Choroid plexus epithelial cell (primary cell): ENCODE measurements around the gene SERPINE2.

Experiments used
- DNase-seq: peaks from one replicate; pipeline ENCODE4 v3.0.0-alpha.2; 2010; ENCODE audit warnings: low read depth
- H3K4me3 ChIP-seq: 2 replicates; pipeline ENCODE4 v1.5.1; 2011; ENCODE audit warnings: low read depth, mild to moderate bottlenecking, control low read depth, low read length, moderate library complexity
- TF ChIP-seq, protein P1 (sequence below): conservative IDR thresholded peaks from 2 replicates; pipeline ENCODE4 v1.5.1; 2011; ENCODE audit warnings: low read depth, mild to moderate bottlenecking, control low read depth, inconsistent platforms, low read length, moderate library complexity

The SERPINE2 gene

DNA sequence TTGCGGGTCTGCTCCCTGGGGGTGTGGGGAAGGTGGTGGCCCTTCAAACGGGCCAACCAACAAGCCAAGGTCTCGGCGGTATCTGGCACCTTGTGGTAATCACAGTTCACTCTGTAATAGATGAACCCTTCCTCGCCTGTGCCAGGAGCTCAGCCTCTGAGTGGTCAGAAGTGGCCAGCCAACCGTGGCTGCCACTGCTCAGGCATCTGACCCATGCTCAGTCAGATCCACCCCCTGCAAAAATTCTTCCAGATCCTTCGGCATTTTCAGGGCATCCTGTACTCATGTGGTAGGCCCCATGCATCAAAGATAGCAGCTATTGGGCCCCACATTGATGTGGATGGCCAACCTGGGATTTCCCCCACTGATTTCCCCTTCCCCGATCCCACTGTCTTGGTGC is 39.6 kb upstream of the SERPINE2 start:
- TF ChIP-seq, protein P1, sequence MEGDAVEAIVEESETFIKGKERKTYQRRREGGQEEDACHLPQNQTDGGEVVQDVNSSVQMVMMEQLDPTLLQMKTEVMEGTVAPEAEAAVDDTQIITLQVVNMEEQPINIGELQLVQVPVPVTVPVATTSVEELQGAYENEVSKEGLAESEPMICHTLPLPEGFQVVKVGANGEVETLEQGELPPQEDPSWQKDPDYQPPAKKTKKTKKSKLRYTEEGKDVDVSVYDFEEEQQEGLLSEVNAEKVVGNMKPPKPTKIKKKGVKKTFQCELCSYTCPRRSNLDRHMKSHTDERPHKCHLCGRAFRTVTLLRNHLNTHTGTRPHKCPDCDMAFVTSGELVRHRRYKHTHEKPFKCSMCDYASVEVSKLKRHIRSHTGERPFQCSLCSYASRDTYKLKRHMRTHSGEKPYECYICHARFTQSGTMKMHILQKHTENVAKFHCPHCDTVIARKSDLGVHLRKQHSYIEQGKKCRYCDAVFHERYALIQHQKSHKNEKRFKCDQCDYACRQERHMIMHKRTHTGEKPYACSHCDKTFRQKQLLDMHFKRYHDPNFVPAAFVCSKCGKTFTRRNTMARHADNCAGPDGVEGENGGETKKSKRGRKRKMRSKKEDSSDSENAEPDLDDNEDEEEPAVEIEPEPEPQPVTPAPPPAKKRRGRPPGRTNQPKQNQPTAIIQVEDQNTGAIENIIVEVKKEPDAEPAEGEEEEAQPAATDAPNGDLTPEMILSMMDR = no peak
- DNase-seq = no peak
- no peak overlapping the region for H3K4me3 ChIP-seq

DNA sequence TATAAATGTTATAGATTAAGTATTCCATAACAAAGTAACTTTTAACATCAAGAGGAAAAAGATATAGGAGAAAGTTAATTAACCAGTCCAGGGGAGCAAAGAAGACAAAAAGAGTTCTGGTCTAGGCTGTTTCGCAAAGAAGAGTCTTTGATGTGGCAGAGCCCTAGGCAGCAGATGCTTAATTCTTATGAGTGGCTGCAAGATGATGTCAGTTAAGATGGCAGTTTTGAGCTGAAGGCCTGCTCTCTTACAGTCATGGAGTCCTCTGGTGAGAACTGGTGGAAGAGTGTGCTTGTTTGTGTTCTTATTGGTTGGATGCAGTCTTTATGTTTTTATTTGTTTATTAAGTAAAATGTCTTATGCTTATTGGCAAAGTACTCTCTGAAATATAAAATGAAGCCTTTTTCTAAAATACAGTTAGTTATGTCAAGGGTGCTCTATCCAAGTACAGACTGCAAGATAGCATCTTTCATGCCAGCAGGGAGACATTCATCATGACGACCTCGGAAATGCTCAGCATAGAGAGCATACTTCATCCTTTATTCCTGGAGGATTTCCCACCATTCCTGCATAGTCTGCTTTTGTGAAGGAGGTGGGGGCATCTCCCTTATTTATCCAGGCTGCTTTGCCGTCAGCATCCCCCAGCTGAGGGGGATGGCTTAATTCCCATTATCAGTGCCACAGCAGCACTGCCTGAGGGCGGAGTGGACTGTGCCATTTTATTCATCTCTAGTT is 38.9 kb upstream of the SERPINE2 start:
- TF ChIP-seq, protein P1 = no peak
- no peak for DNase-seq
- H3K4me3 ChIP-seq = no peak overlapping the region

DNA sequence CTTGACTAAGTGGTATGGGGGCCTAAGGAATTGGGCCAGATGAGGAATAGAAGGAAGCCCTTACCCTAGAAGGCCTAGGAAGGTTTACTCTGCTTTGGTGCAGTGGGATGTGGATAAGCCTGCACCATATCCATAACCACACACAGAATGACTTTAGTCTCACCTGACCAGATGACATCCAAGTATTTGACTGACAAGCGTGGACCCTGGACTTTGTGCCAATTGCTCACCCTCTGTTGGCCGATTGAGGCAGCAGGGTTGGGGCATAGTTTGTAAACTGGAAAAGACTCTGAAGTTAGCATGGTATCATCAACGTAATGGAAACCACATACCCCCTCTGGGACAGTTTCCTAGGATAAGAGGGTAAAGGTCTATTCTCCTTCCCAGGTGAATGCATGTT is 36.5 kb upstream of the SERPINE2 start:
- TF ChIP-seq, protein P1 = no peak
- H3K4me3 ChIP-seq = no peak overlapping the region
- DNase-seq = no peak

DNA sequence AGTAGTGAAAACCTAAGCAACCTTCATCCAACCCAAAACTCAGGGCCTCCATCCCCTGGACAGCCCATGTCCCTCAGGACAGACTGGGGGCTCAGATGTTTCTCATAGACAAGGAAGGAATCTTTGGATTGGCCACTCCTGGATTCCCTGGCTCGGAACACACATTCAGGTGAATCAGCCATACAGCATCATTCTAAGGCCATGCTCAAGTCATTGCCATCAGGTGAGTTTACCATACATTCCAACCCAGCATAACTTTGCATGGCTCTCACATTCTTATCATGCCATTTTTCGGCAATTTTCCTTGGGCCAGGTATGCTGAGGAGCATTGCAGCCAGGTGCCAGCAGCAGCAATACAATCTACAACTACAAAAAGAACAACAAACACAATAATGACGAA is 34.6 kb upstream of the SERPINE2 start:
- no peak overlapping the region for H3K4me3 ChIP-seq
- no peak for DNase-seq
- TF ChIP-seq, protein P1 = no peak

DNA sequence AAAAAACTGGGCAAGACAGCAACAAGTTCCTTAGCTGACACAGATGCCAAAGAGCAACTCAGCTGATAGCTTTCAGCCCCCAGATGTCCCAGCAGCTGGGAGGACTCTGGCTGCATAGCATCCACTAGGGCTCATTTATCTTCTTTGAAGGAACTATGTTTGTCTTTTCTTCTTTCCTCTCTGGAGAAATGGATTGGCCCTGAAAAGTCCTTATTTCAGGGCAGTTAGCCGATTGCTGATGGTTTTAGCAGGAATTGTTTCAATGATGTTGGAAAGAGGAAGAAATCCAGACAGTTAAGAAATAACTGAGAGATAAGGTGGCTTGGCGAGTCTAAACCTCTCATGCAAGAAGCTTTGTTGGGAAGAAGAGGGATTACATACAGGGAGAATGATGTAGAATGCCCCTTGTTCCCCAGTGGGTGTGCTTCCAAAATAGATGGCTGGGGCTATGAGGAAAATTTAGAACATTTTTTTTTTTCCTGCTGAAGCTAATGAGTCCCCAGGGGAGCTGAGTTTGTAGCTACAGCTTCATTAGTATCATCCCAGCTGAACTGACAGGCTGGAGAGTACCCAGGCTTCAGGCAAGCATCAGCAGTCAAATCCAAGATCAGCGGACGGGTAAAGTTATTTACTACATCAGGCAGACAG is 33.6 kb upstream of the SERPINE2 start:
- no peak overlapping the region for H3K4me3 ChIP-seq
- TF ChIP-seq, protein P1 = no peak
- no peak for DNase-seq

DNA sequence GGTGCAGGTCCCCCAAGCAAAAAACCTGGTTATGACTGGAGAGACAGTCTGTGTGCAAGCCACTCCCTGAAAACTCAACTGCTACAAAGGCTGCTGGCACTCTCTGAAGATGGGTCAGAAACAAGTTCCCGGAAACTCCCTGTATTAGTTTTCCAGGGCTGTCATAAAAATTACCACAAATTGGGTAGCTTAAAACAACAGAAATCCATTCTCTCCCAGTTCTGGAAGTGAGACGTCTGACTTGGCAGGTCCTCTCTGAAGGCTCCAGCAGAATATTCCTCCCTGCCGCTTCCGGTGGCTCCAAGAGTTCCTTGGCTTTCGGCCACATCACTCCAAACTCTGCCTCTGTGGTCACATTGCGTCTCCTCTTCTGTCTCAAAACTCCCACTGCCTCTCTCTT is 30.1 kb upstream of the SERPINE2 start:
- H3K4me3 ChIP-seq = no peak overlapping the region
- TF ChIP-seq, protein P1 = no peak
- no peak for DNase-seq

DNA sequence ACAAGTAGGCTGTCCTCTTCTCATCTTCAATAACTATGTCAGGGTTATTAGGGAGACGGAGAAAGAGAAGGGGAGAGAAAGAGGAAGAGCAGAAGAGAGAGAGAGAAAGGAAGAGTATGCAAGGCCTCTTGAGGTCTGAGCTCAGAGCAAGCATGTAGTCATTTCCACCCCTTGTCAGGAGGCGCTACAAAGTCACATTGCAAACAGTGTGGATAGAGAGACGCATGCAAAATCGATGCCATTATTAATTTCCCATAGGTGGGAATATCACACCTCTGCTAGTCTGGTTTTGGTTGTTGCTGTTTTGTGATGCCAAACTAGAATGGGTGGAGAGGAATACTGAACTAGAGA is 24.2 kb upstream of the SERPINE2 start:
- H3K4me3 ChIP-seq = no peak overlapping the region
- TF ChIP-seq, protein P1 = no peak
- DNase-seq = no peak
